Measurements from ENCODE around the gene MICB.

The MICB gene

DNA sequence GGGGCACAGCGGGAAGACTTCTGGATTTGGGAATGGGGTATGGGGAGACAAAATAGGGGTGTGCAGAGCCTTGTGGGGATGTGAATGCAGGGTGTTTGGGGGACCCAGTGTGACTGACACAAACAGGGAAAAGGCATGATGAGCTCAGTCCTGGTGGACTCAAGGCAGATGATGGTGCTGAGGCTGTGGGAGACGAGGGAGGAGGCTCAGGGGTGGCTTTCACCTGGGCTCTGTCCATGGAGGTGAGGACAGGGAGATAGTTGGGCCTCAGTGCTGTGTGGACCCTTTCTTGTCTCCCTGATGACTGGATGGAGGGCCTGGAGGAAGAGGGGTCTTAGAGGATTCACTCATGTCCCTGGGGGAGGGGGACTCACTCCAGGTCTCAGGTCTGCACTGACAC lies 26.2 kb upstream of the MICB start:
- Histone ChIP-seq H2AFZ (ENCODE audit: low read length) (no peak overlapping the region), H3K4me2 (ENCODE audit: low read depth, low read length, poor library complexity, severe bottlenecking) (no peak overlapping the region), H3K4me3 (ENCODE audit: low read length, poor library complexity, severe bottlenecking) (no peak overlapping the region), H3K4me1 (ENCODE audit: insufficient read depth, low read length, poor library complexity, severe bottlenecking) (no peaks in the 10 kb centered on the region), H3K27me3 (ENCODE audit: insufficient read depth, low read length, poor library complexity, severe bottlenecking) (no peaks in the 10 kb centered on the region), H3K9me3 (ENCODE audit: insufficient read depth, low read depth, low read length) (no peaks in the 10 kb centered on the region), H3F3A (ENCODE audit: low read depth) (no peaks in the 10 kb centered on the region), H3K9ac (ENCODE audit: low read depth, low read length, poor library complexity, severe bottlenecking) (no peak overlapping the region), H3K79me2 (ENCODE audit: insufficient read depth, low read length) (no peaks in the 10 kb centered on the region), H3K9me2 (replicated peaks; ENCODE audit: low read depth, low read length) (no peaks in the 10 kb centered on the region), H4K20me1 (ENCODE audit: insufficient read depth, low read length, poor library complexity, severe bottlenecking) (no peaks in the 10 kb centered on the region), H3K36me3 (ENCODE audit: insufficient read depth, low read length) (no peaks in the 10 kb centered on the region)
- TF ChIP-seq, protein P1, sequence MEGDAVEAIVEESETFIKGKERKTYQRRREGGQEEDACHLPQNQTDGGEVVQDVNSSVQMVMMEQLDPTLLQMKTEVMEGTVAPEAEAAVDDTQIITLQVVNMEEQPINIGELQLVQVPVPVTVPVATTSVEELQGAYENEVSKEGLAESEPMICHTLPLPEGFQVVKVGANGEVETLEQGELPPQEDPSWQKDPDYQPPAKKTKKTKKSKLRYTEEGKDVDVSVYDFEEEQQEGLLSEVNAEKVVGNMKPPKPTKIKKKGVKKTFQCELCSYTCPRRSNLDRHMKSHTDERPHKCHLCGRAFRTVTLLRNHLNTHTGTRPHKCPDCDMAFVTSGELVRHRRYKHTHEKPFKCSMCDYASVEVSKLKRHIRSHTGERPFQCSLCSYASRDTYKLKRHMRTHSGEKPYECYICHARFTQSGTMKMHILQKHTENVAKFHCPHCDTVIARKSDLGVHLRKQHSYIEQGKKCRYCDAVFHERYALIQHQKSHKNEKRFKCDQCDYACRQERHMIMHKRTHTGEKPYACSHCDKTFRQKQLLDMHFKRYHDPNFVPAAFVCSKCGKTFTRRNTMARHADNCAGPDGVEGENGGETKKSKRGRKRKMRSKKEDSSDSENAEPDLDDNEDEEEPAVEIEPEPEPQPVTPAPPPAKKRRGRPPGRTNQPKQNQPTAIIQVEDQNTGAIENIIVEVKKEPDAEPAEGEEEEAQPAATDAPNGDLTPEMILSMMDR (conservative IDR thresholded peaks at IDR 0.05; ENCODE audit: low read length), result no peak

- Histone ChIP-seq H3K79me2 (ENCODE audit: insufficient read depth, low read length) (no peaks in the 10 kb centered on the region), H3K9me3 (ENCODE audit: insufficient read depth, low read depth, low read length) (no peaks in the 10 kb centered on the region), H4K20me1 (ENCODE audit: insufficient read depth, low read length, poor library complexity, severe bottlenecking) (no peaks in the 10 kb centered on the region), H3K27me3 (ENCODE audit: insufficient read depth, low read length, poor library complexity, severe bottlenecking) (no peaks in the 10 kb centered on the region), H3K4me3 (ENCODE audit: low read length, poor library complexity, severe bottlenecking) (no peak overlapping the region), H3K4me2 (ENCODE audit: low read depth, low read length, poor library complexity, severe bottlenecking) (no peak overlapping the region), H3K9ac (ENCODE audit: low read depth, low read length, poor library complexity, severe bottlenecking) (no peak overlapping the region), H3K9me2 (replicated peaks; ENCODE audit: low read depth, low read length) (no peaks in the 10 kb centered on the region), H3K4me1 (ENCODE audit: insufficient read depth, low read length, poor library complexity, severe bottlenecking) (no peaks in the 10 kb centered on the region), H2AFZ (ENCODE audit: low read length) (no peak overlapping the region), H3K36me3 (ENCODE audit: insufficient read depth, low read length) (no peaks in the 10 kb centered on the region), H3F3A (ENCODE audit: low read depth) (no peaks in the 10 kb centered on the region)
- TF ChIP-seq, protein P1 (conservative IDR thresholded peaks at IDR 0.05; ENCODE audit: low read length), result no peak
- TF ChIP-seq EZH2phosphoT487 (IDR thresholded peaks at IDR 0.05; ENCODE audit: borderline replicate concordance), result no peak
These were observed 25.7 kb upstream of the MICB start for GRCh38 chr6:31472259-31472658.

- TF ChIP-seq EZH2phosphoT487 (IDR thresholded peaks at IDR 0.05; ENCODE audit: borderline replicate concordance), result no peak
- TF ChIP-seq, protein P1 (conservative IDR thresholded peaks at IDR 0.05; ENCODE audit: low read length), result no peak
- Histone ChIP-seq H3K79me2 (ENCODE audit: insufficient read depth, low read length) (no peaks in the 10 kb centered on the region), H3K9me3 (ENCODE audit: insufficient read depth, low read depth, low read length) (no peaks in the 10 kb centered on the region), H3K9ac (ENCODE audit: low read depth, low read length, poor library complexity, severe bottlenecking) (no peak overlapping the region), H3K4me3 (ENCODE audit: low read length, poor library complexity, severe bottlenecking) (no peak overlapping the region), H3K36me3 (ENCODE audit: insufficient read depth, low read length) (no peaks in the 10 kb centered on the region), H3K9me2 (replicated peaks; ENCODE audit: low read depth, low read length) (no peaks in the 10 kb centered on the region), H3K4me2 (ENCODE audit: low read depth, low read length, poor library complexity, severe bottlenecking) (no peak overlapping the region), H2AFZ (ENCODE audit: low read length) (no peak overlapping the region), H3K4me1 (ENCODE audit: insufficient read depth, low read length, poor library complexity, severe bottlenecking) (no peaks in the 10 kb centered on the region), H3F3A (ENCODE audit: low read depth) (no peaks in the 10 kb centered on the region), H3K27me3 (ENCODE audit: insufficient read depth, low read length, poor library complexity, severe bottlenecking) (no peaks in the 10 kb centered on the region), H4K20me1 (ENCODE audit: insufficient read depth, low read length, poor library complexity, severe bottlenecking) (no peaks in the 10 kb centered on the region)
These were observed 24.7 kb upstream of the MICB start for GRCh38 chr6:31473244-31473643.
